HepG2 (cell line): ENCODE results near the gene MRNIP. TPM values are rescaled to one million over a fixed set of nuclear protein-coding genes. Genes with fewer than 3 reads are reported as not detected.

Experiments
- E2F5 ChIP-seq: sonication (generic); formaldehyde crosslinking; conservative IDR thresholded peaks from 2 replicates; pipeline ENCODE4 v1.4.0; 2020; ENCODE audit warnings: missing genetic modification reagents
- EED ChIP-seq: sonication (generic); formaldehyde crosslinking; IDR thresholded peaks from 2 replicates; pipeline ENCODE4 v1.5.0; 2020; ENCODE audit warnings: mild to moderate bottlenecking, missing genetic modification reagents
- FLYWCH1 ChIP-seq: sonication (generic); formaldehyde crosslinking; IDR thresholded peaks from 2 replicates; pipeline ENCODE4 v1.8.1; 2023; ENCODE audit warnings: mild to moderate bottlenecking, missing genetic modification reagents
- FOXJ3 ChIP-seq: sonication (generic); formaldehyde crosslinking; IDR thresholded peaks from 2 replicates; pipeline ENCODE4 v1.4.0; 2020; ENCODE audit warnings: missing genetic modification reagents, mild to moderate bottlenecking, borderline replicate concordance
- HIC2 ChIP-seq: sonication (generic); formaldehyde crosslinking; IDR thresholded peaks from 2 replicates; pipeline ENCODE4 v1.9.0; 2022; ENCODE audit warnings: low read depth, missing genetic modification reagents
- HOXA7 ChIP-seq: sonication (generic); formaldehyde crosslinking; IDR thresholded peaks from 2 replicates; pipeline ENCODE4 v1.8.1; 2022; ENCODE audit warnings: mild to moderate bottlenecking, missing genetic modification reagents, moderate library complexity
- HOXA9 ChIP-seq: sonication (generic); formaldehyde crosslinking; IDR thresholded peaks from 2 replicates; pipeline ENCODE4 v1.8.1; 2022; ENCODE audit warnings: missing genetic modification reagents, mild to moderate bottlenecking, moderate library complexity, borderline replicate concordance
- JUN ChIP-seq: sonication (generic); formaldehyde crosslinking; IDR thresholded peaks from 2 replicates; pipeline ENCODE4 v1.4.0; 2020; ENCODE audit warnings: mild to moderate bottlenecking, missing genetic modification reagents
- JUNB ChIP-seq: sonication (generic); formaldehyde crosslinking; IDR thresholded peaks from 2 replicates; pipeline ENCODE4 v1.8.0; 2022; ENCODE audit warnings: missing genetic modification reagents, mild to moderate bottlenecking, borderline replicate concordance
- KDM1A ChIP-seq: IDR thresholded peaks from 2 replicates; pipeline ENCODE4 v1.6.1; 2016; ENCODE audit warnings: missing compliant biosample characterization
- MATR3 ChIP-seq: sonication (generic); formaldehyde crosslinking; IDR thresholded peaks from 2 replicates; pipeline ENCODE4 v1.4.0; 2020; ENCODE audit warnings: missing genetic modification reagents
- MYC ChIP-seq: sonication (generic); formaldehyde crosslinking; IDR thresholded peaks from 2 replicates; pipeline ENCODE4 v1.9.0; 2021; ENCODE audit warnings: missing genetic modification reagents, borderline replicate concordance
- NCOA1 ChIP-seq: sonication (generic); formaldehyde crosslinking; IDR thresholded peaks from 2 replicates; pipeline ENCODE4 v1.9.0; 2021; ENCODE audit warnings: missing genetic modification reagents
- PHB2 ChIP-seq: fragments of 450-650 bp; IDR thresholded peaks from 2 replicates; pipeline ENCODE4 v1.6.1; 2018; ENCODE audit not compliant: partially characterized antibody
- RBAK ChIP-seq: sonication (generic); formaldehyde crosslinking; IDR thresholded peaks from 2 replicates; pipeline ENCODE4 v1.5.1; 2020; ENCODE audit warnings: mild to moderate bottlenecking, missing genetic modification reagents
- REL ChIP-seq: sonication (generic); formaldehyde crosslinking; conservative IDR thresholded peaks from 2 replicates; pipeline ENCODE4 v1.8.0; 2022; ENCODE audit warnings: mild to moderate bottlenecking, missing genetic modification reagents, moderate library complexity
- SIN3A ChIP-seq: IDR thresholded peaks from 2 replicates; pipeline ENCODE4 v1.6.1; 2011; ENCODE audit warnings: low read depth, mild to moderate bottlenecking, control low read depth, low read length, borderline replicate concordance
- SNAI1 ChIP-seq: sonication (generic); formaldehyde crosslinking; IDR thresholded peaks from 2 replicates; pipeline ENCODE4 v1.5.0; 2020; ENCODE audit warnings: mild to moderate bottlenecking, missing genetic modification reagents, borderline replicate concordance
- TGIF2 ChIP-seq: IDR thresholded peaks from 2 replicates; pipeline ENCODE4 v1.6.1; 2016; ENCODE audit warnings: control low read depth, missing compliant biosample characterization
- TOE1 ChIP-seq: sonication (generic); formaldehyde crosslinking; IDR thresholded peaks from 2 replicates; pipeline ENCODE4 v1.4.0; 2020; ENCODE audit warnings: mild to moderate bottlenecking, missing genetic modification reagents
- ZFP62 ChIP-seq: sonication (generic); formaldehyde crosslinking; IDR thresholded peaks from 2 replicates; pipeline ENCODE4 v1.4.0; 2020; ENCODE audit warnings: missing genetic modification reagents
- ZMYM4 ChIP-seq: sonication (generic); formaldehyde crosslinking; IDR thresholded peaks from 2 replicates; pipeline ENCODE4 v1.8.1; 2023; ENCODE audit warnings: mild to moderate bottlenecking, missing genetic modification reagents
- ZNF138 ChIP-seq: sonication (generic); formaldehyde crosslinking; IDR thresholded peaks from 2 replicates; pipeline ENCODE4 v1.5.0; 2020; ENCODE audit warnings: mild to moderate bottlenecking, low read depth, missing genetic modification reagents
- ZNF205 ChIP-seq: IDR thresholded peaks from 2 replicates; pipeline ENCODE4 v1.6.1; 2018; ENCODE audit warnings: missing biosample characterization, missing genetic modification reagents
- ZNF512 ChIP-seq: sonication (generic); formaldehyde crosslinking; IDR thresholded peaks from 2 replicates; pipeline ENCODE4 v1.4.0; 2020; ENCODE audit warnings: mild to moderate bottlenecking, missing genetic modification reagents
- ZNF552 ChIP-seq: sonication (generic); formaldehyde crosslinking; IDR thresholded peaks from 2 replicates; pipeline ENCODE4 v1.9.0; 2022; ENCODE audit warnings: missing genetic modification reagents, mild to moderate bottlenecking, borderline replicate concordance
- ZNF605 ChIP-seq: sonication (generic); formaldehyde crosslinking; IDR thresholded peaks from 2 replicates; pipeline ENCODE4 v1.8.0; 2022; ENCODE audit warnings: mild to moderate bottlenecking, missing genetic modification reagents
- ZSCAN12 ChIP-seq: sonication (generic); formaldehyde crosslinking; IDR thresholded peaks from 2 replicates; pipeline ENCODE4 v1.9.0; 2021; ENCODE audit warnings: mild to moderate bottlenecking, missing genetic modification reagents
- polyA plus RNA-seq, 8 experiments: library from polyadenylated mRNA; depleted of rRNA in 3 of 8; stranded (reverse) in 7 of 8; unstranded in 1 of 8; fragments of >200 nt; fragmentation: Illumina TruSeq in 4 of 8; extraction: Trizol in 4 of 8; gene quantifications; 2 replicates each; pipeline versions ENCODE4 v1.2.1 to v1.2.3, GENCODE V29; 2011 to 2016; ENCODE audit warnings: low read depth in 4 of 8, missing spikeins in 1 of 8, mixed read lengths in 1 of 8; ENCODE audit not compliant: insufficient read depth in 1 of 8
- total RNA-seq, 5 experiments: library from RNA; depleted of rRNA; stranded (reverse); fragments of >200 nt; fragmentation: Illumina TruSeq; extraction: Trizol; gene quantifications; 2 replicates each; pipeline ENCODE4 v1.2.3, GENCODE V29; 2016; ENCODE audit warnings: low read depth in 1 of 5

MRNIP gene
- total and polyA plus RNA-seq, 2 of the 13 experiments (the other 11 are each of a cell fraction or from before 2014, with no cell fraction given) = 15.5 to 34.1 TPM

GRCh38 chr5:179858586-179859427 lies at the start of gene MRNIP (continued):
- TF ChIP-seq JUN (CRISPR knock-in tag) (no peak; the same call in 1 of the 2 replicates), ZFP62 (no peak), ZNF605 (peak; percentile 96), TOE1 (CRISPR knock-in tag) (no peak), RBAK (CRISPR knock-in tag) (no peak), REL (peak; percentile 81), SIN3A (peak; percentile 76; the same call in 1 of the 2 replicates), NCOA1 (CRISPR knock-in tag) (peak; percentile 92), HOXA7 (CRISPR knock-in tag) (no peak), FLYWCH1 (CRISPR knock-in tag) (no peak; the same call in 1 of the 2 replicates), SNAI1 (CRISPR knock-in tag) (peak; percentile 88; the same call in 1 of the 2 replicates), MYC (peak; percentile 96), ZNF138 (no peak; the same call in 1 of the 2 replicates), JUNB (CRISPR knock-in tag) (no peak; the same call in 1 of the 2 replicates), E2F5 (CRISPR knock-in tag) (peak; percentile 42; the same call in 1 of the 2 replicates), FOXJ3 (CRISPR knock-in tag) (peak; percentile 29; the same call in 1 of the 2 replicates), ZSCAN12 (CRISPR knock-in tag) (no peak), PHB2 (no peak), ZMYM4 (CRISPR knock-in tag) (peak; percentile 81), EED (no peak; the same call in 1 of the 2 replicates), HOXA9 (no peak; the same call in 1 of the 2 replicates), HIC2 (CRISPR knock-in tag) (peak; percentile 51; the same call in 1 of the 2 replicates), TGIF2 (CRISPR knock-in tag) (no peak; the same call in 1 of the 2 replicates), KDM1A (CRISPR knock-in tag) (no peak), MATR3 (CRISPR knock-in tag) (no peak), ZNF512 (no peak), ZNF552 (CRISPR knock-in tag) (no peak; the same call in 1 of the 2 replicates), ZNF205 (CRISPR knock-in tag) (no peak; the same call in 1 of the 2 replicates)
